IMR-90 (cell line): ENCODE results near the gene DIP2C.

Experiments
- BHLHE40 ChIP-seq: fragments of 150-350 bp; IDR thresholded peaks from 2 replicates; pipeline ENCODE4 v1.6.1; 2016; ENCODE audit warnings: mild to moderate bottlenecking, low read depth, low read length
- CHD1 ChIP-seq: IDR thresholded peaks from 2 replicates; pipeline ENCODE4 v1.6.1; 2012; ENCODE audit warnings: low read depth, low read length, improper control_type of control experiment
- FOS ChIP-seq: fragments of 150-350 bp; IDR thresholded peaks from 2 replicates; pipeline ENCODE4 v1.6.1; 2016; ENCODE audit warnings: low read depth, low read length
- MAFK ChIP-seq: IDR thresholded peaks from 2 replicates; pipeline ENCODE4 v1.6.1; 2012; ENCODE audit warnings: low read depth, low read length, improper control_type of control experiment
- MXI1 ChIP-seq: IDR thresholded peaks from 2 replicates; pipeline ENCODE4 v1.6.1; 2012; ENCODE audit warnings: low read depth, mild to moderate bottlenecking, low read length, moderate library complexity, borderline replicate concordance
- POLR2A ChIP-seq: IDR thresholded peaks from 2 replicates; pipeline ENCODE4 v1.6.1; 2012; ENCODE audit warnings: mild to moderate bottlenecking, low read depth, low read length
- RAD21 ChIP-seq: IDR thresholded peaks from 2 replicates; pipeline ENCODE4 v1.6.1; 2012; ENCODE audit warnings: low read length, improper control_type of control experiment
- RCOR1 ChIP-seq: IDR thresholded peaks from 2 replicates; pipeline ENCODE4 v1.6.1; 2012; ENCODE audit warnings: mild to moderate bottlenecking, low read length, improper control_type of control experiment; ENCODE audit not compliant: insufficient replicate concordance
- SMC3 ChIP-seq: fragments of 150-350 bp; IDR thresholded peaks from 2 replicates; pipeline ENCODE4 v1.6.1; 2016; ENCODE audit warnings: low read depth, mild to moderate bottlenecking, antibody characterized with exemption, low read length, moderate library complexity
- TF ChIP-seq, protein P1 (sequence below): conservative IDR thresholded peaks from 2 replicates; pipeline ENCODE4 v1.5.1; 2012; ENCODE audit warnings: mild to moderate bottlenecking, low read depth, low read length, improper control_type of control experiment
- TF ChIP-seq, protein P2 (sequence below): fragments of 150-350 bp; IDR thresholded peaks from 2 replicates; pipeline ENCODE4 v1.6.1; 2017; ENCODE audit warnings: mild to moderate bottlenecking, antibody characterized with exemption, low read length, low read depth
- TF ChIP-seq, protein P3 (sequence below): fragments of 150-350 bp; IDR thresholded peaks from 2 replicates; pipeline ENCODE4 v1.6.1; 2016; ENCODE audit warnings: low read depth, mild to moderate bottlenecking, low read length, moderate library complexity, borderline replicate concordance

DNA sequence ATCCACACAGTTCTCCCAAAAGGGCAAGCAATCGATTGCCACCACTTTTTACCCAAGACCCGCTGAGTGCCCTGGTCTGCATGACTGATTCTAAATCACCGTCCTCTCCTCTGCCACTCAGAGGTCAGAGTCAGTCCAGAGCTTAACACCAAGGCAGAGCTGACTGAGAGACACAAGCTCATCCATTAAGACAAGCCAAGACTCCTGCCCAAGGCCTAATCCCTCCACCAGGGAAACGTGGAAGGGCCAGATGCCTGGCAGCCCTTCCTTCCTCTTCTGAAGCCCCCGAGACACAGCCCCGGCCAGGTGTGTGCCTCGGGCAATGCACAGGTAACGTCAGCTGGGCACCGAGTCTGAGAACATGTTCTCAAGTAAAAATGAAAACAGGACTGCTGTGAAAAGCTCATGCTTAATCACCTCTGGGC is 51.7 kb downstream of the DIP2C start:
- TF ChIP-seq, protein P1, sequence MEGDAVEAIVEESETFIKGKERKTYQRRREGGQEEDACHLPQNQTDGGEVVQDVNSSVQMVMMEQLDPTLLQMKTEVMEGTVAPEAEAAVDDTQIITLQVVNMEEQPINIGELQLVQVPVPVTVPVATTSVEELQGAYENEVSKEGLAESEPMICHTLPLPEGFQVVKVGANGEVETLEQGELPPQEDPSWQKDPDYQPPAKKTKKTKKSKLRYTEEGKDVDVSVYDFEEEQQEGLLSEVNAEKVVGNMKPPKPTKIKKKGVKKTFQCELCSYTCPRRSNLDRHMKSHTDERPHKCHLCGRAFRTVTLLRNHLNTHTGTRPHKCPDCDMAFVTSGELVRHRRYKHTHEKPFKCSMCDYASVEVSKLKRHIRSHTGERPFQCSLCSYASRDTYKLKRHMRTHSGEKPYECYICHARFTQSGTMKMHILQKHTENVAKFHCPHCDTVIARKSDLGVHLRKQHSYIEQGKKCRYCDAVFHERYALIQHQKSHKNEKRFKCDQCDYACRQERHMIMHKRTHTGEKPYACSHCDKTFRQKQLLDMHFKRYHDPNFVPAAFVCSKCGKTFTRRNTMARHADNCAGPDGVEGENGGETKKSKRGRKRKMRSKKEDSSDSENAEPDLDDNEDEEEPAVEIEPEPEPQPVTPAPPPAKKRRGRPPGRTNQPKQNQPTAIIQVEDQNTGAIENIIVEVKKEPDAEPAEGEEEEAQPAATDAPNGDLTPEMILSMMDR = no peak
- TF ChIP-seq MXI1 (no peak), POLR2A (no peak), SMC3 (no peak), RCOR1 (no peak), CHD1 (no peak), RAD21 (no peak), BHLHE40 (no peak), MAFK (no peak), FOS (no peak)
- TF ChIP-seq, protein P2, sequence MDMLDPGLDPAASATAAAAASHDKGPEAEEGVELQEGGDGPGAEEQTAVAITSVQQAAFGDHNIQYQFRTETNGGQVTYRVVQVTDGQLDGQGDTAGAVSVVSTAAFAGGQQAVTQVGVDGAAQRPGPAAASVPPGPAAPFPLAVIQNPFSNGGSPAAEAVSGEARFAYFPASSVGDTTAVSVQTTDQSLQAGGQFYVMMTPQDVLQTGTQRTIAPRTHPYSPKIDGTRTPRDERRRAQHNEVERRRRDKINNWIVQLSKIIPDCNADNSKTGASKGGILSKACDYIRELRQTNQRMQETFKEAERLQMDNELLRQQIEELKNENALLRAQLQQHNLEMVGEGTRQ = no peak
- TF ChIP-seq, protein P3, sequence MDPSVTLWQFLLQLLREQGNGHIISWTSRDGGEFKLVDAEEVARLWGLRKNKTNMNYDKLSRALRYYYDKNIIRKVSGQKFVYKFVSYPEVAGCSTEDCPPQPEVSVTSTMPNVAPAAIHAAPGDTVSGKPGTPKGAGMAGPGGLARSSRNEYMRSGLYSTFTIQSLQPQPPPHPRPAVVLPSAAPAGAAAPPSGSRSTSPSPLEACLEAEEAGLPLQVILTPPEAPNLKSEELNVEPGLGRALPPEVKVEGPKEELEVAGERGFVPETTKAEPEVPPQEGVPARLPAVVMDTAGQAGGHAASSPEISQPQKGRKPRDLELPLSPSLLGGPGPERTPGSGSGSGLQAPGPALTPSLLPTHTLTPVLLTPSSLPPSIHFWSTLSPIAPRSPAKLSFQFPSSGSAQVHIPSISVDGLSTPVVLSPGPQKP = no peak
